ENCODE data around the gene OVCH2. TPM values are rescaled to one million over a fixed set of nuclear protein-coding genes. Genes with fewer than 3 reads are reported as not detected.
"Not testable (repeated sequence)": the region's sequence is repeated elsewhere in the genome, so short reads cannot be mapped to it uniquely, and the experiment has no call there.

OVCH2 gene, protein sequence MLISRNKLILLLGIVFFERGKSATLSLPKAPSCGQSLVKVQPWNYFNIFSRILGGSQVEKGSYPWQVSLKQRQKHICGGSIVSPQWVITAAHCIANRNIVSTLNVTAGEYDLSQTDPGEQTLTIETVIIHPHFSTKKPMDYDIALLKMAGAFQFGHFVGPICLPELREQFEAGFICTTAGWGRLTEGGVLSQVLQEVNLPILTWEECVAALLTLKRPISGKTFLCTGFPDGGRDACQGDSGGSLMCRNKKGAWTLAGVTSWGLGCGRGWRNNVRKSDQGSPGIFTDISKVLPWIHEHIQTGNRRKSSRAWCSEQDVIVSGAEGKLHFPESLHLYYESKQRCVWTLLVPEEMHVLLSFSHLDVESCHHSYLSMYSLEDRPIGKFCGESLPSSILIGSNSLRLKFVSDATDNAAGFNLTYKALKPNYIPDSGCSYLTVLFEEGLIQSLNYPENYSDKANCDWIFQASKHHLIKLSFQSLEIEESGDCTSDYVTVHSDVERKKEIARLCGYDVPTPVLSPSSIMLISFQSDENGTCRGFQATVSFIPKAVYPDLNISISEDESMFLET
- total RNA-seq = not detected

- TF ChIP-seq CTCF (IDR thresholded peaks at IDR 0.05) = no peak
- no peaks in the 10 kb centered on the region for H3K27me3 ChIP-seq
- H3K27ac ChIP-seq = no peak within 1 kb of the TSS
- H3K36me3 ChIP-seq = no peaks in the 10 kb centered on the region
- no peaks in the 10 kb centered on the region for H3K4me1 ChIP-seq
- no peaks in the 10 kb centered on the region for H3K9me3 ChIP-seq
- no peak within 1 kb of the TSS for H3K4me3 ChIP-seq
- no peak for DNase-seq (ENCODE audit: low spot score)
Measured at GRCh38 chr11:7706377-7706776, at the start of gene OVCH2. Gene OVCH2, minus strand, starts transcription at chr11:7706477. Its CDS starts 83 bp downstream, at chr11:7706394.

DNA sequence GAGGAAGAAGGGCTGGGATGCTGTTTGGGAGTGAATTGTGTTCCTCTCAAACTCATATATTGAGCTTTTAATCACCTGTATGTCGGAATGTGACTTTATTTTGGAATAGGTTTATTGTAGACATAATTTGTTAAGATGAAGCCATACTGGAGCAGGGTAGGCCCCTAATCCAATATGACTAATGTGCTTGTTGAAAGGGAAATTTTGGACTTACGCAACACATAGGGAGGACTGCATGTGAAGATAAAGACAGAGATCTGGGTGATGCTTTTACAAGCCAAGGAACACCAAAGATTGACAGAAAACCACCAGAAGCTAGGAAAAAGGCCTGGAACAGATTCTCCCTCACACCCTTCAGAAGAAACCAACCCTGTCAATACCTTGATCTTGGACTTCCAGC is 43.2 kb upstream of the OVCH2 start:
- Histone ChIP-seq H3K36me3 (no peaks in the 10 kb centered on the region), H3K27ac (no peak overlapping the region)
- no peak for TF ChIP-seq CTCF (IDR thresholded peaks at IDR 0.05)

DNA sequence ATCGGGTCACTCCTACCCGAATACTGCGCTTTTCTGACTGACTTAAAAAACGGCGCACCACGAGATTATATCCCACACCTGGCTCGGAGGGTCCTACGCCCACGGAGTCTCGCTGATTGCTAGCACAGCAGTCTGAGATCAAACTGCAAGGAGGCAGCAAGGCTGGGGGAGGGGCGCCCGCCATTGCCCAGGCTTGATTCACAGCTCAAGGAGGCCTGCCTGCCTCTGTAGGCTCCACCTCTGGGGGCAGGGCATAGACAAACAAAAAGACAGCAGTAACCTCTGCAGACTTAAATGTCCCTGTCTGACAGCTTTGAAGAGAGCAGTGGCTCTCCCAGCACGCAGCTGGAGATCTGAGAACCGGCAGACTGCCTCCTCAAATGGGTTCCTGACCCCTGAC is 28.5 kb upstream of the OVCH2 start:
- not testable (repeated sequence) for H3K4me1 ChIP-seq; H3K9me3 ChIP-seq; H3K27ac ChIP-seq; H3K27me3 ChIP-seq; H3K4me3 ChIP-seq; H3K36me3 ChIP-seq; DNase-seq (ENCODE audit: low spot score)

More for the DNA sequence above, 43.2 kb upstream of the OVCH2 start:
- Histone ChIP-seq H3K4me3 (no peak overlapping the region), H3K27me3 (no peaks in the 10 kb centered on the region), H3K4me1 (no peaks in the 10 kb centered on the region), H3K9me3 (no peaks in the 10 kb centered on the region)
- no peak for DNase-seq (ENCODE audit: low spot score)

DNA sequence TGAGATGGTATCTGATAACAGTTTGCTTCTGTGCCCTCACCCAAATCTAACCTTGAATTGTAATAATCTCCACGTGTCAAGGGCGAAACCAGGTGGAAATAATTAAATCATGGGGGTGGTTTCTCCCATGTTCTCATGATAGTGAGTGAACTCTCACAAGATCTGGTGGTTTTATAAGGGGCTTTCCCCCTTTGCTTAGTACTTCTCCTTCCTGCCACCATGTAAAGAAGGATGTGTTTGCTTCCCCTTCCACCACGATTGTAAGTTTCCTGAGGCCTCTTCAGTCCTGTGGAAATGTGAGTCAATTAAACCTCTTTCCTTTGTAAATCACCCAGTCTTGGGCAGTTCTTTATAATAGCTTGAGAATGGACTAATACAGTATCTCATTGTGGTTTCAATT is 8.5 kb upstream of the OVCH2 start:
- TF ChIP-seq CTCF (IDR thresholded peaks at IDR 0.05) = no peak
- H3K27ac ChIP-seq = no peak overlapping the region
- no peak for DNase-seq (ENCODE audit: low spot score)
- no peaks in the 10 kb centered on the region for H3K36me3 ChIP-seq
- no peaks in the 10 kb centered on the region for H3K27me3 ChIP-seq
- H3K4me1 ChIP-seq = no peaks in the 10 kb centered on the region
- H3K9me3 ChIP-seq = no peaks in the 10 kb centered on the region
- H3K4me3 ChIP-seq = no peak overlapping the region

GRCh38 chr11:7703740-7704139 is 2.5 kb downstream of the OVCH2 start:
- H3K36me3 ChIP-seq = no peaks in the 10 kb centered on the region
- H3K4me3 ChIP-seq = no peak overlapping the region
- DNase-seq (ENCODE audit: low spot score) = no peak
- H3K27me3 ChIP-seq = no peaks in the 10 kb centered on the region
- no peak overlapping the region for H3K27ac ChIP-seq
- no peaks in the 10 kb centered on the region for H3K4me1 ChIP-seq
- H3K9me3 ChIP-seq = no peaks in the 10 kb centered on the region
- no peak for TF ChIP-seq CTCF (IDR thresholded peaks at IDR 0.05)

GRCh38 chr11:7696424-7696823 is 9.9 kb downstream of the OVCH2 start:
- Histone ChIP-seq H3K9me3 (no peaks in the 10 kb centered on the region), H3K4me1 (no peaks in the 10 kb centered on the region), H3K27ac (no peak overlapping the region), H3K27me3 (no peaks in the 10 kb centered on the region), H3K36me3 (no peaks in the 10 kb centered on the region), H3K4me3 (no peak overlapping the region)
- no peak for DNase-seq (ENCODE audit: low spot score)
- TF ChIP-seq CTCF (IDR thresholded peaks at IDR 0.05) = no peak
